GM21576 (cell line): ENCODE measurements around the gene WASF3.

ENCODE experiments used
- ATAC-seq: cut with Tn5 transposase; IDR thresholded peaks from one replicate; pipeline ENCODE4 v1.9.1; 2021; ENCODE audit warnings: mild to moderate bottlenecking, moderate library complexity; ENCODE audit not compliant: unreplicated experiment

The WASF3 gene, protein sequence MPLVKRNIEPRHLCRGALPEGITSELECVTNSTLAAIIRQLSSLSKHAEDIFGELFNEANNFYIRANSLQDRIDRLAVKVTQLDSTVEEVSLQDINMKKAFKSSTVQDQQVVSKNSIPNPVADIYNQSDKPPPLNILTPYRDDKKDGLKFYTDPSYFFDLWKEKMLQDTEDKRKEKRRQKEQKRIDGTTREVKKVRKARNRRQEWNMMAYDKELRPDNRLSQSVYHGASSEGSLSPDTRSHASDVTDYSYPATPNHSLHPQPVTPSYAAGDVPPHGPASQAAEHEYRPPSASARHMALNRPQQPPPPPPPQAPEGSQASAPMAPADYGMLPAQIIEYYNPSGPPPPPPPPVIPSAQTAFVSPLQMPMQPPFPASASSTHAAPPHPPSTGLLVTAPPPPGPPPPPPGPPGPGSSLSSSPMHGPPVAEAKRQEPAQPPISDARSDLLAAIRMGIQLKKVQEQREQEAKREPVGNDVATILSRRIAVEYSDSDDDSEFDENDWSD

DNA sequence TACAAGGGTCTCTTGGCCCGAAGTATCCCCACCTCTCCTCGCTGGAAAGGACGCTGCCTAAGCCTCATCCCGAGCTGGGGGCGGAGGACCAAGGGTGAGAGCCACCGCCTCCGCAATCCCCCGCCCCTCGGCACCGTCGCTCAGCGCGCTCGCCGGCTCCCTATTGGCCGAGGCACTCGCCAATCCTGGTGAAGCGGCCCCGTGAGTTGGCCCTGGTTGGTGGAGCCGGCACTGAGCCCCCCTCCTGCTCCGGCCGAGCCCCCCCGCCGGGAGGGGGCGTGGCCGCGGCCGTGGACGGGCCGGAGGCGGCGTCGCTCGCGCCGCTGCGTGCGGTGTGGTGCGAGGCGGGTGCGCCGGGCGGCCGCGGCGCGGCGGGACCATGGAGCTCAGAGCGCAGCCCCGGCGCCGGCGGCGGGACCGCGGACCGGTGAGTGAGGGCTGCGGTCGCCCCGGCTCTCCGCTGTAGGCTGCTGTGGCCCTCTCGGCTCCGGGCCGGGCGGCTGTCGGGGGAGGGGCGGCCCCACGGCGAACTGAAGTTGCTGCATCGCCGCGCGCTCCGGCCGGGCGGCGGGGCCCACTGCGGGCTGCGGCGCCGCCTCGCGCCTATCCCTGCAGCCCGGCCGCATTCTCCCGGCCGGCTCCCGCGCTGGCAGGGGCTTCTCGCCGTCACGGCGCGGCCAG is at the start of gene WASF3:
Gene WASF3 (plus strand): TSS at position 291 of the 681 bp plus-strand sequence. CDS start 84,588 bp downstream, outside the sequence.
- peak; percentile 94 for ATAC-seq

DNA sequence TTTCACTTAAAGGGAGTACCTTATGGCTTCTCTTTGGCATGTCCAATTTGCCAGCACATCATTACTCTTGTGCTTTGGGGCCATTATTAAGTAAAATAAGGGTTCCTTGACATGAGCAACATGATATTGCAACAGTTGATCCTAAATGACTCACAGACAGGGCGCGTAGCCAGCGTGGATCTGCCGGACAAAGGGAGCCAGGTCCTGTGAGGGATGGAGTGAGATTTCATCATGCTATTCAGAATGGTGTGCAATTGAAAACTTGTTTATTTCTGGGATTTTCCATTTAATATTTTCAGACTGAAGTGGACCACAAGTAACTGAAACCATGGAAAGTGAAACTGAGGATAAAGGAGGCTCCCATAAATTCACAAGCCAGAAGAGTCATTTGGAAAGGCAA is 48.6 kb upstream of the WASF3 start:
- no peak for ATAC-seq

DNA sequence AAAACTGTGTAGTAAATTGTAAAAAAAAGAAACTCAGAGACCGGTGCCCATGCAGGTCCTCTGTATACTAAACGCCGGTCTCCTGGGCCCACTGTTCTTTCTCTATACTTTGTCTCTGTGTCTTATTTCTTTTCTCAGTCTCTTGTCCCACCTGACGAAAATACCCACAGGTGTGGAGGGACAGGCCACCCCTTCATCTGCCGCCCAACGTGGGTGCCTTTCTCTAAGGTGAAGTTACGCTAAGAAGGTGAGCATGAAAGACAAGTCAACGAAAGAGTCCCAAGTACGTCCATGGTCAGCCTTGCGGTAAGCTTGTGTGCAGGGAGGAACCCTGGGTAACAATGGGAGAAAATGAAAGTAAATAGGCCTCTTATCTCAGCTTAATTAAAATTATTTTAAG is 48.0 kb upstream of the WASF3 start:
- no peak for ATAC-seq

DNA sequence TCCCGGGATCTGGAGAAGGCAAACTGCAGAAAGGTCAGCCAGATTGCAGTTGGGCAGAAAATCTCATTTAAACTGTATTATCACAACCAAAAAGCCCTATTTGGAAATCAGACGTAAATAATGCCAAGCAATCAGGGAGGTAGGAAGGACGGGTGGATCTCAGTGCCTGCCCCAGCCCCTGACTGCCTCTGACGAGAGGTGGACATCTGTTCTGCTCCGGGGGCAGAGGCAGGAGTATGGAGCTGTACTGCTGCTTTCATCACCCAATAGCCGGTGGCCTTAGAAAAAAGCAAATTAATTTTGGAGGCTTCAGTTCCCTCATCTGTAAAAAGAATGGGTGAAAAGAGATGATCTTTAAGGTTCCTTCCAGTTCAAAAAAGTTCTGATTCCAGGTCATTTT is 43.6 kb upstream of the WASF3 start:
- ATAC-seq = no peak

DNA sequence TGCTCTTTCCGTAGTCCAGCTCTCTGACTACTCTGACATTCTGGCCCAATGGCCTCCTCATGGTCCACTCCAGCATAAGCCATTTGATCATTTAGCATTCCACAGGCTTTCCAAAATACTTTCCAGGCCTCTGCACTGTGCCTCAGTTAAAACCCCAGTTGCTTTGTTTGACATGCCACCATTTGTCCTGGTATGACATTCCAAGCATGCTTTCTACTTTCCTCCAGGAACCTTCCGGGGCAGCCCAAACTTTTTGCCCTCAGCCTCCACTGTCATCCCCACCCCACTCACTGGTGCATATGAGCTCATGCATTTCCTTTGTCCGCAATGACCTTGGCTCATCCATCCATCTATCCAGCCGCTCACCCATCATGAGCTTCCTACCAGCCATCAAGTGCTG is 41.8 kb upstream of the WASF3 start:
- no peak for ATAC-seq

DNA sequence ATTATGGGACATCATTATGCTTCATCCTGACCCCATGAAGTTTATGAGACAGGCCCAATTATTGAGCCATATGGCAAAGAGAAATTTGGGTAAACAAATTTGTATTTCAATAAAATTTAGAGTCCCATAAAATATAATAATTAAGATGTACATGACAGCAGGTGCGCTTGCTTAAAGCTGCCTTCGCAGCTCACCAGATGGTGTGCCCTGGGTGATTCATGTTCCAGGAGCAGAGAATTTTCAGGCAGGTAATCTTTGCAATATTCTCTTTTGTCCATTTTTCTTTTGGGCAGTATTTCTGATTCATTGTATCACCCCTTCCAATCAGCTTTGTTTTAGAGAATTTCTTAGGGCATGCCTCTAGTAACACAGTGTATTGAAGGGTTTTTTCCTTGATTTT is 39.5 kb upstream of the WASF3 start:
- ATAC-seq = no peak

DNA sequence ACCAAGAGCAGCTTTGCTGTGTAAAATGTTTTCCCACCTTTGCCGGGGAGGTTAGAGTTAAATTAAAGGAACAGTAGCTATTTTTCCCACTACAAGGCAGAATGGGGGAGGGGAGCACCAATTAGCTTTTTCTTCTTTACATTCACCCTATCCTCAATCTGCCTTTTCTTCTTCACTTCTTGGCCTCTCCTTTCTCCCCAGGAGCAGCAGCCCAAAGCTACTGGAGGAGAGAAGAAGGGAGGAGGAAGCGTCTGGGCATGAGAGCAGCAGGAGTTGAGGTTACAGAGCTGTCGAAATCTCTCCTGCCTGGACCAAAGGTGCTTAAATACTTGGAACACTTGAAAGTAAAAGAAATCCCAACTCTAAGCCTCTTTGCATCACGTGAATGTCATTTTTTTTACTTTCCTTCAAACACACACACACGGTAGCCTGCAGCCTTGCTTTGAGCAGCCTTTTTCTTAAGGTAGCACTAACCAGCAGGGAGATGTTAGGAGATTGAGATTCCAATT is 39.0 kb upstream of the WASF3 start:
- ATAC-seq = no peak

DNA sequence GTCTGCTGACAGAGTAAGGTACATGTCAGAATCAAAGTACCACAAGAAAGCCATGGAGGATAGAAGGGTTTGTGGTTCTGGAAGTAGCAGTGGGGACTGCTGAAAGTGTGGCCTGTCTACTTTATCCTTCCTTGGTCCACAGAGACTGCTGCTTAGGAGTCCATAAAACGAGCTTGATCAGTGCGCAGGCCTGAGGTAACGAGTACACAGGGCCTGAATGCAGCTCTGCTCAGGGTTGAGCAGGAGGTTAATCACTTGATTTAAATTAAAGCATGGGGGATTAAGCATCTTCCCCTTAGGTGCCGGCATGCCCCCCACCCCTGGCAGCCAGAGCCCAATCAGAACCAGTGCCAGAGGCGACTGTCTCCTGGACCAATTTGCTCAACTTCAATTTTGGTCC is 34.9 kb upstream of the WASF3 start:
- no peak for ATAC-seq

DNA sequence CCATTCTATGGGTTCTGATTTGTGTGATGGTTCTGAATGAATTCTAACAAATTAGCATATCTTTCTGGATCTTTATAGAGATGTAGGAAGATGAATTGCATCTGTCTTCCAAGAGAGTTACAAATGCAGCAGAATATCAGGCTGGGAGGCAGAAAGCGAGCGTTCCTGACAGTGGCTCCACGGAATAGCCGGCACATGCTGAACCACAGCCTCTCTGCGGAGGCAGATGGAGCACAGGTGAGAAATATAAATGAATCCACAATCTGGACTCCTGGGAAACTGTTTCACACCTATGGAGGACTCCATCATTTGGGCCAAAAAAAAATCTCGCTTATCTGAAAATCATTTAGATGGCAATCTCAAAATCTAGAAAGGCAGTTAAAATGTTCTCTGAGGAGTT is 34.5 kb upstream of the WASF3 start:
- ATAC-seq = no peak

DNA sequence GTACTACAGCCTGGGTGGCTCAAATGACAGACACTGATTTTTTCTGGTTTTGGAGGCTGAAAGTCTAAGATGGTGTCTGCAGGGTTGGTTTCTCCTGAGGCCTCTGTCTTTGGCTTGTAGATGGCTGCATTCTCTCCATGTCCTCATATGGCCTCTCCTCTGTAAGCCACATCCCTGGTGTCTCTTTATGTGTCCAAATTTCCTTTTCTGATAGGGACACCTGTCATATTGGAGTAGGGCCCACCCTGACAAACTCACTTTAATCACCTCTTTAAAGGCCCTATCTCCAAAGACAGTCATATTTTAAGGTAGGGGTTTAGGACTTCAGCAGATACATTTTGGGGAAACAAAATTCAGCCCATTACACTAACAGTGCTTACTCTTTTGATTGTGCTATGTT is 32.0 kb upstream of the WASF3 start:
- no peak for ATAC-seq

DNA sequence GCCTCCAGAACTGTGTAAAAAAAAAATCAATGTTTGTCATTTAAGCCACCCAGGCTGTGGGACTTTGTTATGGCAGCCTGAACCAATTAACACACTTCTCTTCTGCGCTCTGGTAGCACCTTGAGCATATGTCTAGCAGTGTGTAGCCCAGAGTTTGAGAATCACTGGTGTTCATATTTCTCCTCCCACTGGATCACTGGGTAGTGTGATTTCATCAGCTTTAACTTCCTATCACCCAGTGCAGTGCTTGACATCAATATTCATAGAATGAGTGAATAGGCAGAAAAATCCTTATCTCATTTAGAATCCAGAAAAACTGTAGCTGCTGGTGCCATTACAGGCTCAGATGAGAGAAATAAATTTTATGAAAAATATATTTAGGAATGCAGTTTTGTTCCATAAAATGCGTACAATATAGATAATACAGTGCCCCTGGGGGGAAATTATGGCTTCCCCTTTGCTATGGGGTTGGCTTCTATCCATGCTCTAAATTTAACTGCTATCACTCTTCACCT is 30.7 kb upstream of the WASF3 start:
- ATAC-seq = no peak

DNA sequence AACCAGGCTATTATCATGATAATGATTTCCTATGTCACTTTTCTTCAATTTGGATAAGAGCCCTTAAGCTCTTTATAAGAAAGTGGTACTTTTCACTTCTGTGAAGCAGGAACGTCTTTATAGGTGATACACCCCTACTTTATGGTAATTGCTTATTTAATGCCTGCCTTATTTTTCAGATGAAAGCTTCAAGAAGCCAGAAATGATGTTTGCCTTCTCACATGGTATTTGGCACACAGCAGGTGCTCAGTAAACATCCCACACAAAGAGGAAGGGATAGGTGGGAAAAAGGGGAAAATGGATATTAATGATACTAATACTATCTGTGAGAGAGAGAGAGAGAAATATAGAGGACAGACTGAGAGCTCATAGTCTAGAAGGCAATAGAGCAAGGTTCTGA is 29.0 kb upstream of the WASF3 start:
- ATAC-seq = no peak

DNA sequence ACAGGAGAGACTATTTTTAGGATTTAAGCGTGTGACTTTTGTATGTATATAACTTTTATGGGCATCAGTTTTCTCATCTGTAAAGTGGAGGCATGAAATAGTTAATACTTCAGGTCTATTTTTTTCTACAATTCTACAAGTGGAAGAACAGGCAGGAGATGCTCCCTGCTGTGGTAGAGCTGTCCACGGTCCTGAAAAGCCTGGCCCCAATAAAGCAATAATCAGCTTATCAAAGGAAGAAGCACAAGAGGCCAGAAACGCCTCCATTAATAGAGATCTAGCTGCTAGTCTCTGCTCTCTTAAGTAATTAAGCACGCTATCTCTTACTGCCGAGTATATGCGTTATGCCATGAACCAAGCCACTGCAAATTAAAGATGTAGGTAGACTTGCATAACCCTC is 28.0 kb upstream of the WASF3 start:
- no peak for ATAC-seq

DNA sequence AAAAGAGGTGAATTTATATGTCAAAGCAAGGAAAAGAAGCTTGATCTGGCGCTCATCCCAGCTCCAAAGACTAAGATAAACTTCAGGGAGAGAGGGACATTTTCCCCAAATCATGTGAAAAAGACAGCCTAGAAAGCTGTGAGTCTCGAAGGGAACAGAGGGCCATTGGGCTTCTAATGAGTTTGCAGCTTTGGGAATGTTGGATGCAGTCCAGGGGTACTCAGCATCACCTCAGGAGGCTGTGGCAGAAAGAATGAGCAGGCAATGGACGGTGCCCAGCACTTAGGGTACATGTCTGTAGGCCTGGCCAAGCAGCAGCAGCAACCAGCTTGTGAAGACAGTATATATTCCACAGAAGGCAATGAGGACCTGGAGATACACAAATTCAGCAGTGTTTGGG is 25.7 kb upstream of the WASF3 start:
- no peak for ATAC-seq

DNA sequence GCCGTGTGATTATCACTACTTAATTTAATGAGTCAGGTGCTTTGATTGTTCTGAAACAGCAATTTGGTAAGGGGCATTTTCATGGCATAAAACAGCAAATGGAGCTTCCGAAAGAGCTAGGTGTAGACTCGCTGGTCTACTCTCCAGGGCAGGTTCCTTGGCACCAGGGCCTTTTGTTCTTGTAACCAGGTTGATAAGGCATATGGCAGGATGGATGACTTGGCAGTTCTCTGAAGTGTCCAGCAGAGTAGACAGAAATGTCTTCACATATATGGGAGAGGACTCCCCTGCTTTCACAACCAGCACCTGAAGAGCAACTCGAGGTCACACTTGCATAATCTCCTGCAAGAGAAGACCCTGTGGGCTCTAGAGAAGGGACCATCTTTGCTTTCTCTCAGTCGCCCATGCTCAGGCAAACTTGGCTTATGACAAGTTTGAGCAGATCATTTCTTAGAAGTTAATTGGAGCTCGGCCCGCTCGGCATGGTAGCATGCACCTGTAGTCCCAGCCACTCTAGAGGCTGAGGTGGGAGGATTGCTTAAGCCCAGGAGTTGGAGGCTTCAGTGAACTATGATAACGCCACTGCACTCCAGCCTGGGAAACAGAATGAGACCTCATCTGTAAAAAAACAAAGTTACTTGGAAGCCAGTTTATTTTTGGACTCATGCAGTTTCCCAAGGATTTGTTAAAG is 23.3 kb upstream of the WASF3 start:
- no peak for ATAC-seq

DNA sequence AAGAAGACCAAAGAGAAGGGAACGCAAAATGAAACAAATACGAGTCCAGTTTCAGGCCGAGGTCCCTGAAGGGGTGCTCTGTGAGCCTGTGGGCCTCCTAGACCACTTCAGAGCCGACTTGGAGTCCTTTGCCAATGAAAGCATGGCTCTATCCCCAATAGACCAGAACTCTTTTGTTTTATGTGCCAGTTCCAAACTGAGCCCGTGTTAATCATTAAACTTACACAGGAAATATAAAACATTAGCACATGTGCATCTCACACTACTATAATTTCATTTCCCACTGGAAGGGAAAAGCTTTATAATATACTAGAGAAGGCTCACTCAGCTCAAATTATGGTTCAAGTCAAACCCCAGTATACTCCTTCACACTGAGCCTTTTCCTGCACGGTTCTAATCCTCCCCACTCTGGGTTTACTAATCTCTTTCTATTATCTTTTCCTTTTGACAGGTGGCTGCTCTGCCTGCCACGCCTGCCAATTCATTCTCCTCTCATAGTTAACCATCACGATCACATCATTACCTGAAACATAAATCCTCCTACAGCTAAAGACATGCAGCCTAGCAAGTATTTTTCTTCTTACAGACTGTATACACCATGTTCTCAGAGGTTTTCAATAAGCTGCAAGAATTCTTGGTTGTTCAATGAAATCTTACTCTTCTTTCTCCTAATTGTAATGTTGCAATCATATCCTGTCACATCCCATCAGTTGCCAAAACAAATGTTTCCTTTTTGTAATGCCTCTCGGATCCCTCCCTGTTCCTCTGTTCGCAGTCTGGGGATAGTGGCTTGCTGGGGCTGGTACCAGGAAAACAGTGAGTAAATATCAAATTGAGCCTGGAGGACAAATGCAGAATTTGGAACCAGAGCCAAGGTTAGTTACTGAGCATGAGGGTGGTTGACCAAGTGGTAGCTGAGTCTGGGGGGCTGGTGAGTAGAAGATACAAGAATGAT is 18.8 kb upstream of the WASF3 start:
- ATAC-seq = no peak

DNA sequence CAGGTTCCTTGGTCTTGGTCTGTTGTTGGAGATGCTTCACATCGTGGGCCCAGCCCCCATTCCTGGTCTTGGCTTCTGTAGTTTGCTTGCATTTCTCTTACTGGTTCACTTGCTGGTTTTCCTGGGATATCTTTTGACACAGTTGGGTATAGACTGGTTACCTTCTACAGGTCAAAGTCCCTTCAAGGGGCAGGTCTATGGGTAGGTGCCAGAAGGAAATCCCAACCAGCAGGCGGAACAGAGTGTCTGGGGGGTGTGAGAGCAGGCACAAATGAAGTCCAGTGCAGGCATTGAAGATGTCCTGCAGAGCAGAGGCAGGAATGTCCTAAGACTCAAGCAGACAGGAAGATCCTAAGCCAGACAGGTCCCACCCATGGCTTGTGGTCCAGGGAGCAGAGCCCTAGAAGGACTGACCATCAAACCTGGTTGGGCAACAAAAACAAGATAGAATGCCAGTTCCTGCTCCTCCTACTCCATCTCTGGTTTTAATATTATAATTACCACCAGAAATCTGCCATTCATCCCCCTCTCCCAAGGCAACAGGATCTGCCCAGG is 17.7 kb upstream of the WASF3 start:
- no peak for ATAC-seq

DNA sequence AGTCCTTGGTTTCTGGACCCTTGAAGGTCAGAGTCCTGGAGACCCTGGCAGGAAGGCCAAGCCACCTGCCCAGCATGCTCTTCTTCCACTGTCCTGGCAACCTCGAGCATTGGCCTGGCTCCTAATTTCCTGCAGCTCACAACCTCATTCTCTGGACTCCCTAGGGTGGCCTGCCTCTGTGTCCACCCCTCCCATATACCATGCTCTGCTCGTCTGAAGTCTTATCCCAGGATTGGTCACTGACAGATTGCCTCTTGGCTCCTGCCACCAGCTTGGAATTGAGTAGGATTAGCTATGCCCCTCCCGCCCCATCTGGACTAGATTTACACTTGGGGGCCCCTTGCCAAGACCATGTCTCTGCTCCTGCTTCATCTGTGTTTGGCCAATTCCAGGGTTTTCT is 17.1 kb upstream of the WASF3 start:
- ATAC-seq = no peak

DNA sequence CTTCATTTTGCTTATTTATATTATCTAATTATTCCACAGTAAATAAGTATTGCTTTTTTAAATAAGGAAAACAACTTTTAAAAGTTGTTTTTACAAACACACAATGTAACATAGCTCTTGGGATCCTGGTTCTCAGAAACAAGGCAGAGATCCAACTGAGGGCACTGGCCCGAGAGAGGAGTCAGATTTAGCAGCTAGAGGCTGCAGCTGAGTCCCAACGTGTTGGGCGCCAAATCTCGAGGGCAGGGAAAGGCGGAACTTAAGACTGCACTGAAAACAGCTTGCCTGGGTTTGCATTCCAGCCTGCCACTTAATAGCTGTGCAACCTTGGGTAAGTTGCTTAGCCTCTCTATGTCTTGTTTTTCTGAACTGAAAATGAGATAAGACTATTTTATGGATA is 16.4 kb upstream of the WASF3 start:
- no peak for ATAC-seq
